Trophoblast cell (in vitro differentiated cells and primary cell): Measurements from ENCODE around the gene CACNA2D1.

Source experiments
- DNase-seq, 2 donors: peaks; one replicate each; pipeline ENCODE4 v3.0.0-alpha.2; 2016
- H2AFZ ChIP-seq: 2 replicates; pipeline ENCODE4 v1.6.1; 2013; ENCODE audit warnings: low read length, moderate library complexity, mild to moderate bottlenecking; ENCODE audit not compliant: insufficient read depth, poor library complexity
- H2AK5ac ChIP-seq: 2 replicates; pipeline ENCODE4 v1.6.1; 2013; ENCODE audit warnings: mild to moderate bottlenecking, low read length
- H2BK120ac ChIP-seq: 2 replicates; pipeline ENCODE4 v1.6.1; 2013; ENCODE audit warnings: low read length, mild to moderate bottlenecking, moderate library complexity; ENCODE audit not compliant: insufficient read depth, poor library complexity
- H2BK12ac ChIP-seq: 2 replicates; pipeline ENCODE4 v1.6.1; 2013; ENCODE audit warnings: mild to moderate bottlenecking, low read length, moderate library complexity
- H2BK5ac ChIP-seq: 2 replicates; pipeline ENCODE4 v1.6.1; 2013; ENCODE audit warnings: low read length, low read depth, moderate library complexity, mild to moderate bottlenecking; ENCODE audit not compliant: poor library complexity
- H3K14ac ChIP-seq: 2 replicates; pipeline ENCODE4 v1.6.1; 2013; ENCODE audit warnings: mild to moderate bottlenecking, low read length
- H3K18ac ChIP-seq: 2 replicates; pipeline ENCODE4 v1.6.1; 2013; ENCODE audit warnings: mild to moderate bottlenecking, low read length
- H3K23ac ChIP-seq: 2 replicates; pipeline ENCODE4 v1.6.1; 2013; ENCODE audit warnings: low read length
- H3K27ac ChIP-seq: 2 replicates; pipeline ENCODE4 v1.5.1; 2013; ENCODE audit warnings: low read depth, mild to moderate bottlenecking, inconsistent platforms, low read length, moderate library complexity
- H3K27me3 ChIP-seq: 2 replicates; pipeline ENCODE4 v1.6.1; 2013; ENCODE audit warnings: inconsistent platforms, mild to moderate bottlenecking, low read length, moderate library complexity; ENCODE audit not compliant: insufficient read depth
- H3K36me3 ChIP-seq, 2 experiments: 1 replicate in 1 of 2; 2 replicates in 1 of 2; pipeline ENCODE4 v1.6.1; 2013; ENCODE audit warnings: low read length in 2 of 2, mild to moderate bottlenecking in 2 of 2, moderate library complexity in 1 of 2; ENCODE audit not compliant: insufficient read depth in 2 of 2, control insufficient read depth in 1 of 2
- H3K4ac ChIP-seq: 2 replicates; pipeline ENCODE4 v1.6.1; 2013; ENCODE audit warnings: low read depth, mild to moderate bottlenecking, low read length, moderate library complexity
- H3K4me1 ChIP-seq, 2 experiments: 1 replicate in 1 of 2; 2 replicates in 1 of 2; pipeline ENCODE4 v1.6.1; 2013; ENCODE audit warnings: low read length in 2 of 2, mild to moderate bottlenecking in 2 of 2, moderate library complexity in 1 of 2; ENCODE audit not compliant: insufficient read depth in 2 of 2, control insufficient read depth in 1 of 2
- H3K4me2 ChIP-seq: 2 replicates; pipeline ENCODE4 v1.6.1; 2013; ENCODE audit warnings: inconsistent platforms, mild to moderate bottlenecking, low read length, moderate library complexity
- H3K4me3 ChIP-seq: 2 replicates; pipeline ENCODE4 v1.5.1; 2013; ENCODE audit warnings: mild to moderate bottlenecking, low read depth, low read length, inconsistent platforms
- H3K79me1 ChIP-seq: one replicate; pipeline ENCODE4 v1.6.1; 2013; ENCODE audit warnings: low read length
- H3K79me2 ChIP-seq: 2 replicates; pipeline ENCODE4 v1.6.1; 2013; ENCODE audit warnings: low read length, mild to moderate bottlenecking; ENCODE audit not compliant: control insufficient read depth, insufficient read depth, poor library complexity
- H3K9ac ChIP-seq: 2 replicates; pipeline ENCODE4 v1.6.1; 2013; ENCODE audit warnings: mild to moderate bottlenecking, low read length
- H3K9me3 ChIP-seq: 2 replicates; pipeline ENCODE4 v1.6.1; 2013; ENCODE audit warnings: low read depth, mild to moderate bottlenecking, control low read depth, inconsistent platforms, low read length; ENCODE audit not compliant: insufficient read depth
- H4K12ac ChIP-seq: 2 replicates; pipeline ENCODE4 v1.6.1; 2013; ENCODE audit warnings: low read depth, mild to moderate bottlenecking, low read length, moderate library complexity
- H4K8ac ChIP-seq: 2 replicates; pipeline ENCODE4 v1.6.1; 2013; ENCODE audit warnings: low read depth, mild to moderate bottlenecking, low read length, moderate library complexity
- H4K91ac ChIP-seq: one replicate; pipeline ENCODE4 v1.6.1; 2013; ENCODE audit warnings: low read depth, mild to moderate bottlenecking, low read length, moderate library complexity
- WGBS: extraction: QIAGEN DNeasy Blood & Tissue Kit; methylation state at CpG from one replicate; pipeline ENCODE4 v1.1.7; 2013; ENCODE audit warnings: missing lambda C conversion rate; ENCODE audit not compliant: insufficient read length, insufficient coverage; ENCODE audit errors: extremely low coverage; 5-methylcytosine and 5-hydroxymethylcytosine counted together

Gene CACNA2D1

DNA sequence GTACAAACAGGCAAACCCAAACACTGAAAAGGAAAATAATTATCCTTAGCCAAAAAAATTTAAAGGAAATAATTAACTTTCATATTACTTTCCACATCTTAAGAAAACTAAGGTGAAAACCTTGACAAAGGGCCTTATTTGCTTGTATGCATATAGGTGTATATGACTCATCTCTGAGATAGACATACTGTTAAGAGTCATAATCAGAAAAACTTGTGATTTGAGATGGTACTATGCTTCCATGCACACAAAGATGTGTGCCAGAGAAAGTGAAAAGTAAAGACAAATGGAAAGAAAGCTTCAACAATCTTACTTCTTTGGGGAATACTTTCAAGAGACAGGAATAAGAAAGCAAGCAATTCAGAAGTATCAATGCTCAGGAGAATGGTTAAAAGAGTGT lies 3.3 kb upstream of the CACNA2D1 start:
- Histone ChIP-seq H2AK5ac (no peak overlapping the region), H2BK120ac (no peak overlapping the region), H3K27ac (no peak overlapping the region), H3K4me1 (peaks cover 0 to 4% of the 10 kb centered on the region in 2 experiments), H3K79me2 (peaks cover 5% of the 10 kb centered on the region), H3K18ac (no peak overlapping the region), H4K8ac (no peak overlapping the region), H3K4me3 (no peak overlapping the region), H3K4me2 (no peak overlapping the region), H4K12ac (no peak overlapping the region), H3K9me3 (no peaks in the 10 kb centered on the region), H3K36me3 (no peaks in the 10 kb centered on the region), H2BK12ac (no peak overlapping the region), H2AFZ (no peak overlapping the region), H4K91ac (no peak overlapping the region), H3K79me1 (peaks cover 6% of the 10 kb centered on the region), H3K9ac (no peak overlapping the region), H2BK5ac (no peak overlapping the region), H3K14ac (no peak overlapping the region), H3K27me3 (no peaks in the 10 kb centered on the region), H3K23ac (no peak overlapping the region), H3K4ac (no peak overlapping the region)
- no peak for DNase-seq

DNA sequence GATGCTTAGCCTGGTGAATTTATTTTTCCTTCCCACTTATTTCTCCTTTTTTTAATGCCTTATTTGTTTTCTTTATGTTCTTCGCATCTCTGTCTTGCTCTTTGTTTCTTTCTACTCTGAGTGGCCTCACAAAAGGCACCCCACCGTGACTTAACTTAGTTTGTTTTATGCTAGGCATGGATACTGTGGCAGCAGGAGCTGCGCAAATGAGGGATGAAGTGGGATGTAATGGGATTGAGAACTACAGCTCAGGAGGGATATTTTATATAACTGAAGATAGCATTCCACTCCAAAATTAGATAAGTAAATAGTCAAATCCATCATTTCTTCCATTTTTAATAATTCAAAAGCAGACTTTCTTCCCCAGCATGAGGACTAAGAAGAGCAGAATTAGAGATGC lies 1.7 kb upstream of the CACNA2D1 start:
- Histone ChIP-seq H3K36me3 (no peaks in the 10 kb centered on the region), H2BK5ac (no peak overlapping the region), H3K23ac (no peak overlapping the region), H4K12ac (no peak overlapping the region), H3K27me3 (no peaks in the 10 kb centered on the region), H3K79me1 (peaks cover 6% of the 10 kb centered on the region), H3K27ac (no peak overlapping the region), H2BK120ac (no peak overlapping the region), H3K18ac (no peak overlapping the region), H2AK5ac (no peak overlapping the region), H3K79me2 (peaks cover 5% of the 10 kb centered on the region), H2AFZ (no peak overlapping the region), H3K4me2 (no peak overlapping the region), H4K8ac (no peak overlapping the region), H4K91ac (no peak overlapping the region), H3K4me3 (no peak overlapping the region), H2BK12ac (no peak overlapping the region), H3K4ac (no peak overlapping the region), H3K14ac (no peak overlapping the region), H3K4me1 (peaks cover 0 to 4% of the 10 kb centered on the region in 2 experiments), H3K9me3 (no peaks in the 10 kb centered on the region), H3K9ac (no peak overlapping the region)
- DNase-seq, result no peak
- WGBS, result no CpG with 5 or more reads among the region's 3 CpGs

DNA sequence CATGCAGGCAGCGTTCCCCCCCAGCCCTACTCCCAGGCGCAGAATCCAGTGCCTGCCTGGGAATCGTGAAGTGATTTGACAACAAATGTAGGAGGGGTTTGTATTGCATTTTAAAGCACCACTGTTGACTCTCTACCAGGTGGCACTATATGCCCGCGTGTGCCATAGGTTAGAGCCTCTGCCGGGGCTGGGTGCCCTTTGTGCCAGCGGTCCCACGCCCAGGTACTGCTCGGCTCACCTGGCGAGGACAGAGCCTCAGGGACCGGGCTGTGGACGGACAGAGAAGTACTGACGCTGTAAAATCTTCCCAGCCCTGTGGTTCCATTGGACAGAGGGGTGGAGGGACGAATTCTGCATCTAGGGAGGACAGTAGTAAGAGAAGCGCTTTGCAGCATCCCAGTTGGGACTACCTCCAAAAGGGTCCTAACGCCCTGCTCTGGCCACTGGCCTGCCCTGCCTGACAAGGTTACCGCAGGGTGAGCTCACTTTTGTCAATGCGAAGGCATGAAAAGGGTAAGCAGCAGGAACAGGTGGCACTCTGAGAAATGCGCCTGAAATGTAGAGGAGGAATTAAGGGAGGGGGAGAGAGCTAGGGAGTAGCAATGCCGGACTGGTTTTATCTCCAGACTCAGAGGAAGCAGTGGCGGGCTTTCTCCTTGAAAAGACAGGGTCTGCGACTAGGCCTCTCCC lies 788 bp upstream of the CACNA2D1 start:
- no peak overlapping the region for H4K8ac ChIP-seq
- no peak overlapping the region for H4K91ac ChIP-seq
- no peak overlapping the region for H2BK12ac ChIP-seq
- H3K79me2 ChIP-seq, result peaks cover 5% of the 10 kb centered on the region
- WGBS, result no CpG with 5 or more reads among the region's 22 CpGs
- H3K27ac ChIP-seq, result no peak overlapping the region
- peak overlapping the region; percentile 86 for H3K4me3 ChIP-seq
- H3K27me3 ChIP-seq, result no peaks in the 10 kb centered on the region
- no peak overlapping the region for H2BK5ac ChIP-seq
- no peak overlapping the region for H4K12ac ChIP-seq
- no peak overlapping the region for H3K4ac ChIP-seq
- H3K14ac ChIP-seq, result no peak overlapping the region
- H3K36me3 ChIP-seq, result no peaks in the 10 kb centered on the region
- DNase-seq, result no peak
- H3K18ac ChIP-seq, result no peak overlapping the region
- H3K9me3 ChIP-seq, result no peaks in the 10 kb centered on the region
- H2AK5ac ChIP-seq, result no peak overlapping the region
- H2AFZ ChIP-seq, result peak overlapping the region; percentile 85
- peak overlapping the region; percentile 55 for H3K9ac ChIP-seq
- no peak overlapping the region for H3K23ac ChIP-seq
- H2BK120ac ChIP-seq, result no peak overlapping the region
- peak overlapping the region; percentile 100 for H3K4me2 ChIP-seq
- peaks cover 6% of the 10 kb centered on the region for H3K79me1 ChIP-seq
- H3K4me1 ChIP-seq, result peaks cover 0 to 4% of the 10 kb centered on the region in 2 experiments

DNA sequence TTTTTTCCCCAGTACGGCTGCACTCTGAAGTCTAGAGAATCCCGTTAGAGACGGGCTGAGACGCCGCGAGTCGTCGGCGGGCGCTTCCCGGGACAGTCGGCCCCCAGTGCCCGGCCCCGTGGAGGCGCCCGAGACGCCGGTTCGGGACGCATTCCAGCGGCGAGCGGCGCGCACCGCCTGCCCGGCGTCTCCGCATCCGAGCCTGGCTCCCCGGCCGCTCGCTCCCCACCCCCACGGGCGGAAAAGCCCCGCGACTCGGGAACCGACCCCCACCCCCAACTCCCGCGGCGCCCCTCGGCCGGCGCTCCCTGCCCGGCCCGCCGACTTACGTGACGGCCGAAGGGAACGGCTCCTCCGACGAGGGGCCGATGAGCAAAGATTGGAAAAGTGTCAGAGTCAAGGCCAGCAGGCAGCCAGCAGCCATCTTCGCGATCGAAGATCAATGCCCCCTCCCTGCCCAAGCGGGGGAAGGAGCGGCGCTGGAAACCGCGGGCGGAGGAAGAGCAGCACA lies 486 bp downstream of the CACNA2D1 start:
- Histone ChIP-seq H3K79me1 (peaks cover 6% of the 10 kb centered on the region), H3K4ac (peak overlapping the region; percentile 80), H3K36me3 (no peaks in the 10 kb centered on the region), H4K91ac (peak overlapping the region; percentile 96), H3K4me3 (peak overlapping the region; percentile 86), H3K9ac (peak overlapping the region; percentile 66), H4K12ac (peak overlapping the region; percentile 77), H2AFZ (peak overlapping the region; percentile 99), H3K14ac (peak overlapping the region; percentile 95), H2AK5ac (peak overlapping the region; percentile 24), H3K18ac (peak overlapping the region; percentile 96), H3K79me2 (peaks cover 5% of the 10 kb centered on the region), H3K27me3 (no peaks in the 10 kb centered on the region), H2BK120ac (peak overlapping the region; percentile 90), H3K23ac (no peak overlapping the region), H2BK5ac (peak overlapping the region; percentile 82), H3K4me2 (peak overlapping the region; percentile 80), H2BK12ac (peak overlapping the region; percentile 85), H3K9me3 (no peaks in the 10 kb centered on the region), H3K27ac (peak overlapping the region; percentile 69), H4K8ac (peak overlapping the region; percentile 90), H3K4me1 (peaks cover 0 to 4% of the 10 kb centered on the region in 2 experiments)
- no CpG with 5 or more reads among the region's 64 CpGs for WGBS
- DNase-seq, result no peak
